ENCODE results near the gene HPCAL1.

The HPCAL1 gene

DNA sequence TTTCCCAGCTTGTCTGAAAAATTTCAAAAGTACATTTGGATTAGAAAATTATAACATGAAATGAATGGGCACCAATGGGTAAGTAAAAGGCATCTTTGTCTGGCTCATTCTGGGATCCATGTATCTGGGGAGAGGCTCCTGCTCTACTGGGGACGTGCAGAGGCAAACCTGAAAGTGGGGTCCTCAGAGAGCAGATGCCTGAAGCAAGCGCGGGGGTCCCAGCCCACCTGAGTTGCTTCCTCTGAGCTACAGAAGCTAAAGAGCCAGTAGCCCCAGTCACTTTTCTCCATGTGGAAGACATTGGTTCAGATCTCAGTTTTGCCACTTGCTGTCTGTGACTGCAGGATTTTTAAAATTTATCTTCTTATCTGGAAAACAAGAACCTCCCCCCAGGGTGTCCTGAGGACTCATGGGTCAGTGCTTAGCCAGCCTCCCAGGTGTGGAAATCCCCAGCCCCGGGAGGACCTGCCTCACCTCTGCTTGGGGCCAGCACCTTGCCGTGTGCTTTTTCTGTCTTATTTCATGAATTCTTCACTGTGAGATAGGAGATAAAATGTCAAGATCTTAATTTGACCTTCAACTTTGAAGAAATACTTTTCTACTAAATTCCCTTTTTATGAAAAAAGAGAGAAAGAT lies 170.5 kb downstream of the HPCAL1 start:
- H3K27ac ChIP-seq: no peak overlapping the region
- TF ChIP-seq, protein P1, sequence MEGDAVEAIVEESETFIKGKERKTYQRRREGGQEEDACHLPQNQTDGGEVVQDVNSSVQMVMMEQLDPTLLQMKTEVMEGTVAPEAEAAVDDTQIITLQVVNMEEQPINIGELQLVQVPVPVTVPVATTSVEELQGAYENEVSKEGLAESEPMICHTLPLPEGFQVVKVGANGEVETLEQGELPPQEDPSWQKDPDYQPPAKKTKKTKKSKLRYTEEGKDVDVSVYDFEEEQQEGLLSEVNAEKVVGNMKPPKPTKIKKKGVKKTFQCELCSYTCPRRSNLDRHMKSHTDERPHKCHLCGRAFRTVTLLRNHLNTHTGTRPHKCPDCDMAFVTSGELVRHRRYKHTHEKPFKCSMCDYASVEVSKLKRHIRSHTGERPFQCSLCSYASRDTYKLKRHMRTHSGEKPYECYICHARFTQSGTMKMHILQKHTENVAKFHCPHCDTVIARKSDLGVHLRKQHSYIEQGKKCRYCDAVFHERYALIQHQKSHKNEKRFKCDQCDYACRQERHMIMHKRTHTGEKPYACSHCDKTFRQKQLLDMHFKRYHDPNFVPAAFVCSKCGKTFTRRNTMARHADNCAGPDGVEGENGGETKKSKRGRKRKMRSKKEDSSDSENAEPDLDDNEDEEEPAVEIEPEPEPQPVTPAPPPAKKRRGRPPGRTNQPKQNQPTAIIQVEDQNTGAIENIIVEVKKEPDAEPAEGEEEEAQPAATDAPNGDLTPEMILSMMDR (IDR thresholded peaks at IDR 0.05): no peak
- no peak for TF ChIP-seq ZFX (IDR thresholded peaks at IDR 0.05; ENCODE audit: borderline replicate concordance)

DNA sequence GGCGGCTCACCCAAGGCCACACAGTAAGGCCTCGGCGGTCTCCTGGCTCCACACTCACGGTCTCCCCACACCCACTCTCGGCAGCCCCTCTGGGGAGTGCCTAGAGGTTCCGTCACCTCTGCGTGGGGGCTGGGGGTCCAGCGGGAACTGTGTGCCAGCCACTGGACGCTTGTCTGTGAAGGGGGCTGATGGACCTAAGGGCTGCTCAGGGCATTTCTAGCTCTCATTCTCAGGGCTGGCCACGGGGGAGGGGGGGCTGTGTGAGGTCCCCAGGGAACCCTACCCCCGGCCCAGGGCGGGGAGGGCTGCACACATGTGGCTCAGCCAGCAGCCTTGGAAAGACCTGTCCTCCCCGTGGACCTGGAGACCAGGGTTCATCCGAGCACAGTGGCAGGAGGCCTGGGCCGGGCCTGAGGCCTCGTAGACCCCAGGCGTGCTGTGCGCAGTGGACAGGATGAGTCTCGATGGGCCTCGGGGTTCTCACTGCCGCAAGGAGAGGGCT lies 172.6 kb downstream of the HPCAL1 start:
- no peak overlapping the region for H3K27ac ChIP-seq
- TF ChIP-seq, protein P1 (IDR thresholded peaks at IDR 0.05): no peak
- no peak for TF ChIP-seq ZFX (IDR thresholded peaks at IDR 0.05; ENCODE audit: borderline replicate concordance)

DNA sequence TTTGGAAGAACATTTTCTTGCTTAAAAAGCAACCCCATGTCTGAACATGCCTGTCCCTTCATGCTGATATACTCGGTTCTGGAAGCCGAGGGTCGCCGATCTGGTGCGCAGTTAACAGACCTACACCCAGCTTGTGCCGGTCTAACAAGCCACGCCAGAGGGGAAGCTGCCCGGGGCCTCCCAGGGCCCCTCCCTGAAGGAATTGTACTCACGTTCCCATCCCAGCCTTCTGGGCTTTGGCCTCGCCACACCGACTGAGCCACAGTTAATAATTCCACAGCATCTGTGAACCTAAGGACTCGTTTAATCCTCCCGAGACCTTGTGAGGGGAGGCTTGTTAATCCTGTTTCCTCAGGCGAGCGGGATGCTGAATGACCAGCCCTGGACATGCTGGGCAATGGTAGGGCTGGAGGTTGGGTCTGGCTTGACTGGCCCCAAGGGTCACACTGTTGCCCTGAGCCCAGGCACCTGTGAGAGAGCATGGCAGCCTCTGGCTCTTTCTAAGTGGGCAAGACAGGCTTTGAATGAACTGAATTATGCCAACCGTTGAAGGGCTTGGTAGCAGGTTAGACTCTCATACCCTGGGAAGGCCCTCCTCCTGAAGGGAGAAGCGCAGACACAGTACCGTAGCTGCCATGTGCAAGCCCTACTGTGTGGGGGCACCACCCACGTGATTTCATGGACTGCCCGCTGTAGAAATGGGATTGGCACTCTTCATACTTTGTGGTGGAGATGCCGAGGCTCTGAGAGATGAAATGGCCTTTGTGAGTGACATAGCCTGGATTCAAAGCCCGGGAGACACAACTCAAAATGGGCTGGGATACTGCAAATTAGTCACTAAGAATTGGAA lies 173.3 kb downstream of the HPCAL1 start:
- TF ChIP-seq, protein P1 (IDR thresholded peaks at IDR 0.05): no peak
- no peak for TF ChIP-seq ZFX (IDR thresholded peaks at IDR 0.05; ENCODE audit: borderline replicate concordance)
- no peak overlapping the region for H3K27ac ChIP-seq

DNA sequence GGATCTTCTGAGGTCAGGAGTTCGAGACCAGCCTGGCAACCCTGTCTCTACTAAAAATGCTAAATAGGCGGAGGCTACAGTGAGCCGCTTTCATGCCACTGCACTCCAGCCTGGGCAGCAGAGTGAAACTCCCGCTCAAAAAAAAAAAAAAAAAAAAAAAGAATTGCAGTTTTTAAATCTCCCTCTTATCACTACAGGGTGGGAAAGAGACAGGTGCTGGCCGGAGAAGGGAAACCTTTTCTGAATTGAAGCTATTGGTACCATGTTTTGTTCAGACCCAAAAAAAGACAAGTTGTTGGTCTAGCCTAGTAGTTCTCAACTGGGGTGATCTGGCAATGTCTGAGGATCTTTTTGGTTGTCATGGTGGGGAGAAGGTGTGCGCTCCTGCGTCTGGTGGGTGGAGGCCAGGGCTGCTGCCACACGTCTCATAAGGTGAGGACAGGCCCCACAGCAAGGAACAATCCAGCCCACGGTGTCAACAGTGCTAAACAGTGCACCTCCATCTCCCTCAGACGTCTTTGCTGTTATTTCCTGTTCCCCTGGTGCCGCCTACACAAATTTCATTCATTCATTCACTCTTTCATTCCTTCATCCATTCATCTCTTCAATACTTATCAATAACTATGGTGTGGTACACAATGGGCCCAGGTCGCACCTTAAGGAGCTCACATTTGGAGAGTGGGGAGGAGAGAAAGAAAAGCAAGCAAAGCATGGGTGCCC lies 174.2 kb downstream of the HPCAL1 start:
- TF ChIP-seq, protein P1 (IDR thresholded peaks at IDR 0.05): no peak
- no peak for TF ChIP-seq ZFX (IDR thresholded peaks at IDR 0.05; ENCODE audit: borderline replicate concordance)

More for the DNA sequence above, 174.2 kb downstream of the HPCAL1 start:
- no peak overlapping the region for H3K27ac ChIP-seq

Measured in 22Rv1 (cell line).